Gastroesophageal sphincter (tissue), 3 donors: ENCODE measurements around the gene NDRG2.

Experiments used
- CTCF ChIP-seq, 4 experiments: fragments of 200-600 bp in 2 of 4; fragments of 450-650 bp in 2 of 4; sonication (generic) in 1 of 4; IDR thresholded peaks; one replicate each; pipeline ENCODE4 v1.5.1; 2017 to 2019; ENCODE audit warnings: antibody characterized with exemption in 4 of 4, mild to moderate bottlenecking in 2 of 4, moderate library complexity in 2 of 4
- EP300 ChIP-seq: sonication (generic); formaldehyde crosslinking; IDR thresholded peaks from one replicate; pipeline ENCODE4 v1.6.1; 2017; ENCODE audit warnings: antibody characterized with exemption, mild to moderate bottlenecking
- POLR2A ChIP-seq, 2 donors: fragments of 450-650 bp; IDR thresholded peaks; one replicate each; pipeline ENCODE4 v1.6.1; 2017; ENCODE audit warnings: antibody characterized with exemption in 2 of 2, mild to moderate bottlenecking in 2 of 2, moderate library complexity in 1 of 2
- POLR2AphosphoS5 ChIP-seq: sonication (generic); formaldehyde crosslinking; IDR thresholded peaks from one replicate; pipeline ENCODE4 v1.6.1; 2017; ENCODE audit warnings: antibody characterized with exemption

- TF ChIP-seq POLR2A (IDR thresholded peaks at IDR 0.05) (no peak), POLR2AphosphoS5 (no peak), CTCF (IDR thresholded peaks at IDR 0.05) (no peak), EP300 (no peak)
Observed at GRCh38 chr14:21055432-21056117, 30.7 kb upstream of the NDRG2 start.
